COR-L47 (cell line): ENCODE data around the gene ADAMTS3.

Source experiments
- DNase-seq: peaks from one replicate; lab custom pipeline; 2025; lab: John Stamatoyannopoulos, UW

ADAMTS3 gene

GRCh38 chr4:72341432-72341820 lies 227.6 kb downstream of the ADAMTS3 start:
- DNase-seq: no peak

- DNase-seq: no peak
Observed at GRCh38 chr4:72340803-72341431, 228.1 kb downstream of the ADAMTS3 start.

GRCh38 chr4:72338060-72338459 lies 231.0 kb downstream of the ADAMTS3 start:
- no peak for DNase-seq

- no peak for DNase-seq
Observed at GRCh38 chr4:72330381-72330780, 238.6 kb downstream of the ADAMTS3 start.

GRCh38 chr4:72326692-72327632 lies 242.1 kb downstream of the ADAMTS3 start:
- peak; percentile 50 for DNase-seq

- DNase-seq: no peak
Observed at GRCh38 chr4:72325215-72325614, 243.8 kb downstream of the ADAMTS3 start.

GRCh38 chr4:72323227-72323626 lies 245.8 kb downstream of the ADAMTS3 start:
- DNase-seq: no peak

GRCh38 chr4:72320223-72320948 lies 248.6 kb downstream of the ADAMTS3 start:
- DNase-seq: no peak

GRCh38 chr4:72319601-72320021 lies 249.4 kb downstream of the ADAMTS3 start:
- DNase-seq: no peak

GRCh38 chr4:72318421-72319170 lies 250.4 kb downstream of the ADAMTS3 start:
- no peak for DNase-seq

- peak; percentile 49 for DNase-seq
Observed at GRCh38 chr4:72314869-72315268, 254.2 kb downstream of the ADAMTS3 start.

- DNase-seq: no peak
Observed at GRCh38 chr4:72313121-72313520, 255.9 kb downstream of the ADAMTS3 start.

- DNase-seq: peak; percentile 15
Observed at GRCh38 chr4:72312032-72312650, 256.9 kb downstream of the ADAMTS3 start.

- DNase-seq: no peak
Observed at GRCh38 chr4:72311291-72311690, 257.7 kb downstream of the ADAMTS3 start.

- no peak for DNase-seq
Observed at GRCh38 chr4:72305620-72306019, 263.4 kb downstream of the ADAMTS3 start.

- no peak for DNase-seq
Observed at GRCh38 chr4:72305080-72305479, 263.9 kb downstream of the ADAMTS3 start.

- peak; percentile 26 for DNase-seq
Observed at GRCh38 chr4:72302981-72303704, 265.9 kb downstream of the ADAMTS3 start.

- DNase-seq: no peak
Observed at GRCh38 chr4:72301759-72302158, 267.3 kb downstream of the ADAMTS3 start.

- no peak for DNase-seq
Observed at GRCh38 chr4:72300126-72300525, 268.9 kb downstream of the ADAMTS3 start.

GRCh38 chr4:72295966-72296557 lies 273.0 kb downstream of the ADAMTS3 start:
- DNase-seq: peak; percentile 41
